Fibroblast of pulmonary artery (primary cell): ENCODE results near the gene KLK6.
"Not testable (repeated sequence)": the region's sequence is repeated elsewhere in the genome, so short reads cannot be mapped to it uniquely, and the experiment has no call there.

Experiments
- DNase-seq: peaks from one replicate; pipeline ENCODE4 v3.0.0-alpha.2; 2010; ENCODE audit warnings: low read depth
- H3K4me3 ChIP-seq: replicated peaks from 2 replicates; pipeline ENCODE4 v1.5.1; 2011; ENCODE audit warnings: low read depth, mild to moderate bottlenecking, control low read depth, low read length, moderate library complexity
- CTCF ChIP-seq: IDR thresholded peaks from 2 replicates; pipeline ENCODE4 v1.5.1; 2011; ENCODE audit warnings: mild to moderate bottlenecking, control low read depth, low read length, inconsistent platforms; ENCODE audit errors: missing control alignments

Gene KLK6

GRCh38 chr19:50994129-50994528 lies 24.7 kb upstream of the KLK6 start:
- no peak for TF ChIP-seq CTCF
- H3K4me3 ChIP-seq: no peak overlapping the region
- no peak for DNase-seq

DNA sequence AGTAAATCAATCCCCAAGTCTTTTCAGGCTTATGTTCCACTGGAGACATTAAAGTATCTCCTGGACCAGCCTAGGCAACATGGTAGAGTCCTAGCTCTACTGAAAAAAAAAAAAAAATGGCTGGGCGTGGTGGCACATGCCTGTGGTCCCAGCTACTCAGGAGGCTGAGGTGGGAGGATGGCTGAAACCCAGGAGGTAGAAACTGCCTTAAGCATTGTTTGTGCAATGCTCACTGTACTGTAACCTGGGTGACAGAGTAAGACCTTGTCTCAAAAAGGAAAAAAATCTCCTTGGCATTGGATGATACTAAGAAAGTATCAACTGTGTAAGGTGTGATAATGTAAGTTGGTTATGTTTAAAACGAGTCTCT lies 23.3 kb upstream of the KLK6 start:
- no peak overlapping the region for H3K4me3 ChIP-seq
- no peak for TF ChIP-seq CTCF
- no peak for DNase-seq

DNA sequence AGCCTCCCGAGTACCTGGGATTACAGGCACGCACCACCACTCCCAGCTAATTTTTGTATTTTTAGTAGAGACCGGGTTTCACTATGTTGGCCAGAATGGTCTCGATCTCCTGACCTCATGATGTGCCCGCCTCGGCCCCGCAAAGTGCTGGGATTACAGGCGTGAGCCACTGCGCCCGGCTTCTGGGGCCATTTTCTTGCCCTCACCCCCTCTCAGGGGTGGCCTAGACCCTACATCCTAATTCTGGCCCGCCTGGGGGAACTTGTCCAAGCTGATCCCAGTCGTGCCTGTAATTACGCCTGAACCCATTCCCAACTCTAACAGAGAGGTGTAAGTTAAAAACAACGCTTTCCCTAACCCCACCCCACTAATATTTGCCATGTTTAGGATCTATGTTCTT lies 15.0 kb upstream of the KLK6 start:
- H3K4me3 ChIP-seq, DNase-seq: not testable (repeated sequence)

GRCh38 chr19:50983625-50984292 lies 14.4 kb upstream of the KLK6 start, which contains the start of gene KLK7:
Gene KLK7 (minus strand): TSS chr19:50983917. CDS start chr19:50982399, 1,518 bp downstream.
- DNase-seq: no peak
- TF ChIP-seq CTCF: no peak
- no peak within 1 kb of the TSS for H3K4me3 ChIP-seq

DNA sequence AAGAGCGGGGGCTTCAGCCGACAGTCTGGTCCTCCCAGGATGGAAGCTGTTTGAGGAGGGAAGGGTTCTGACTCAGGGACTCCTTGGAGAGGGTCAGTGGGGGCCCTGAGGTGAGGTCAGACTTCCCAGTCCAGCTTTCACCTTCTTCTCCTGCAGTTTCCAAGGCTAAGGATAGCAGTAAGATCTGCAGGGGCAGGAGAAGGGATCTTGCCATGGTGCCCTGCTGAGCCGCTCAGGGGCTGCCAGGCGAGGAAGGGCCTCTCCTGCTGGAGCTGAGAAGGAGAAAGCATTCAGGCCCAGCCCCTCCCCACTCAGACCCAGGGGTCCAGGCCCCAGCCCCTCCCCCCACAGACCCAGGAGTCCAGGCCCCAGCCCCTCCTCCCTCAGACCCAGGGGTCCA lies 12.8 kb upstream of the KLK6 start:
- no peak for DNase-seq
- no peak for TF ChIP-seq CTCF
- no peak overlapping the region for H3K4me3 ChIP-seq

- TF ChIP-seq CTCF: no peak
- no peak overlapping the region for H3K4me3 ChIP-seq
- DNase-seq: no peak
Measured at GRCh38 chr19:50981587-50982146, 12.3 kb upstream of the KLK6 start.

- no peak overlapping the region for H3K4me3 ChIP-seq
- no peak for TF ChIP-seq CTCF
- no peak for DNase-seq
Measured at GRCh38 chr19:50980208-50980607, 10.8 kb upstream of the KLK6 start.
